Measurements from ENCODE around the gene POLH.

The POLH gene

DNA sequence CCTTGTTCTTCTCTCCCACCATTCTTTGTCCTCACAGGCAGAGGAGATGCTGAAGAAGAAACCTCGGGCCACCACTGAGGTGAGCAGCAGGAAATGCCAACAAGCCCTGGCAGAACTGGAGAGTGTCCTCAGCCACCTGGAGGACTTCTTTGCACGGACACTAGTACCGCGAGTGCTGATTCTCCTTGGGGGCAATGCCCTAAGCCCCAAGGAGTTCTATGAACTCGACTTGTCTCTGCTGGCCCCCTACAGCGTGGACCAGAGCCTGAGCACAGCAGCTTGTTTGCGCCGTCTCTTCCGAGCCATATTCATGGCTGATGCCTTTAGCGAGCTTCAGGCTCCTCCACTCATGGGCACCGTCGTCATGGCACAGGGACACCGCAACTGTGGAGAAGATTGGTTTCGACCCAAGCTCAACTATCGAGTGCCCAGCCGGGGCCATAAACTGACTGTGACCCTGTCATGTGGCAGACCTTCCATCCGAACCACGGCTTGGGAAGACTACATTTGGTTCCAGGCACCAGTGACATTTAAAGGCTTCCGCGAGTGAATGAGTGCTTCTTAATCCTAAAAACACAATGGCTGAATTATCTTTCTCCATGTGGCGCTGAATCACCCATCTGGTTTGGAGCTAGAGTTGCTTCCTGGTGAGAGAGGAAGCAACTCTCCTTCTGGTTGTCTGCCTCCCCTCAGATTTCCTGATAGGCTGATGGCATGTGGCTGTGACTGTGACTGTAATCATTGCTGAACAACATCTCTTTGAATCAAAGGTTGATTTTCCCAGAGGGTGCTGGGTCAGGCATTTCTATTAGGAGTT is 64.2 kb downstream of the POLH start:
- Histone ChIP-seq H3K27ac (ENCODE audit: low read depth, low read length) (no peak overlapping the region), H3K4me2 (ENCODE audit: low read length) (no peak overlapping the region), H3K27me3 (ENCODE audit: control insufficient read depth, low read length) (no peaks in the 10 kb centered on the region), H3F3A (ENCODE audit: control insufficient read depth, insufficient read depth) (peaks cover 10% of the 10 kb centered on the region; the same call in 1 of the 2 replicates), H3K9me3 (ENCODE audit: control insufficient read depth, insufficient read depth, low read length) (no peaks in the 10 kb centered on the region), H3K4me1 (ENCODE audit: control insufficient read depth, low read length) (peaks cover 36% of the 10 kb centered on the region), H3K4me3 (ENCODE audit: low read length) (no peak overlapping the region), H3K79me2 (ENCODE audit: control insufficient read depth, low read length) (peaks cover 64% of the 10 kb centered on the region), H3K9me2 (replicated peaks; ENCODE audit: control insufficient read depth, low read length) (no peaks in the 10 kb centered on the region), H4K20me1 (ENCODE audit: control insufficient read depth, insufficient read depth, low read depth, low read length) (no peaks in the 10 kb centered on the region), H3K36me3 (ENCODE audit: control insufficient read depth, low read length) (peaks cover 62% of the 10 kb centered on the region)
- no peak for TF ChIP-seq EZH2phosphoT487 (IDR thresholded peaks at IDR 0.05; ENCODE audit: borderline replicate concordance, low read length)
- TF ChIP-seq, protein P1, sequence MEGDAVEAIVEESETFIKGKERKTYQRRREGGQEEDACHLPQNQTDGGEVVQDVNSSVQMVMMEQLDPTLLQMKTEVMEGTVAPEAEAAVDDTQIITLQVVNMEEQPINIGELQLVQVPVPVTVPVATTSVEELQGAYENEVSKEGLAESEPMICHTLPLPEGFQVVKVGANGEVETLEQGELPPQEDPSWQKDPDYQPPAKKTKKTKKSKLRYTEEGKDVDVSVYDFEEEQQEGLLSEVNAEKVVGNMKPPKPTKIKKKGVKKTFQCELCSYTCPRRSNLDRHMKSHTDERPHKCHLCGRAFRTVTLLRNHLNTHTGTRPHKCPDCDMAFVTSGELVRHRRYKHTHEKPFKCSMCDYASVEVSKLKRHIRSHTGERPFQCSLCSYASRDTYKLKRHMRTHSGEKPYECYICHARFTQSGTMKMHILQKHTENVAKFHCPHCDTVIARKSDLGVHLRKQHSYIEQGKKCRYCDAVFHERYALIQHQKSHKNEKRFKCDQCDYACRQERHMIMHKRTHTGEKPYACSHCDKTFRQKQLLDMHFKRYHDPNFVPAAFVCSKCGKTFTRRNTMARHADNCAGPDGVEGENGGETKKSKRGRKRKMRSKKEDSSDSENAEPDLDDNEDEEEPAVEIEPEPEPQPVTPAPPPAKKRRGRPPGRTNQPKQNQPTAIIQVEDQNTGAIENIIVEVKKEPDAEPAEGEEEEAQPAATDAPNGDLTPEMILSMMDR (IDR thresholded peaks at IDR 0.05; ENCODE audit: low read depth, low read length, poor library complexity, severe bottlenecking): no peak

DNA sequence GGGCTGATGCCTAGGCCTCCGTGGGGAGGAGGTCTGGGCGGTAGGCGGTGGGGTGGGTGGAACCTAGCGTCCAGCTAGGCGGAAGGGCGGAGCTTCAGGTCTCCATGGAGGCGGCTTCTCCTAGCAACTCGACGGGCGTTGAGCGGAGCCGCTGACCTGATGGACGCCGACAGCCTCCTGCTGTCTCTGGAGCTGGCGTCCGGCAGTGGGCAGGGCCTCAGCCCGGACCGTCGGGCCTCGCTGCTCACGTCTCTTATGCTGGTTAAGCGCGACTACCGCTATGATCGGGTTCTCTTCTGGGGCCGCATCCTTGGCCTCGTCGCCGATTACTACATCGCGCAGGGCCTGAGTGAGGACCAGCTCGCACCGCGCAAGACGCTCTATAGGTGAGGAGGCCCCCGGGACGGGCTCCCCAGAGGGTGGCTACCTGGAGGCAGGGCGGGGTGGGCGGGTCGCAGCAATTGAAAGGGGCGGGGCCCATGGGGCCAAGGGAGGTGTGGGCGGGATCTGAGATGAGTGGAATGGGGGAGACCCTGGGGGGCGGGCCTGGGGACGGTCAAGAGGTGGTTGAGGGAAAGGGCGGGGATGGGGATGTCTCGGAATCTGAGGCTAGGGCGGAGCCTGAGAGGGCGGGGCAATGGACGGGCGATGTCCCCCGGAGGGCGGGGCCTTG is 69.1 kb downstream of the POLH start, which contains the start of gene RSPH9:
Gene RSPH9 (plus strand): TSS at position 97 of the 673 bp plus-strand sequence. CDS start 63 bp downstream, at position 160.
- H3K27me3 ChIP-seq (ENCODE audit: control insufficient read depth, low read length): no peaks in the 10 kb centered on the region
- peaks cover 21% of the 10 kb centered on the region for H3K36me3 ChIP-seq (ENCODE audit: control insufficient read depth, low read length)
- no peaks in the 10 kb centered on the region for H3K9me2 ChIP-seq (replicated peaks; ENCODE audit: control insufficient read depth, low read length)
- H3K27ac ChIP-seq (ENCODE audit: low read depth, low read length): no peak within 1 kb of the TSS
- TF ChIP-seq EZH2phosphoT487 (IDR thresholded peaks at IDR 0.05; ENCODE audit: borderline replicate concordance, low read length): no peak
- TF ChIP-seq, protein P1 (IDR thresholded peaks at IDR 0.05; ENCODE audit: low read depth, low read length, poor library complexity, severe bottlenecking): no peak
- peak within 1 kb of the TSS; percentile 58 for H3K4me2 ChIP-seq (ENCODE audit: low read length)
- peaks cover 8% of the 10 kb centered on the region for H3K4me1 ChIP-seq (ENCODE audit: control insufficient read depth, low read length)
- no peaks in the 10 kb centered on the region for H4K20me1 ChIP-seq (ENCODE audit: control insufficient read depth, insufficient read depth, low read depth, low read length)
- peak within 1 kb of the TSS; percentile 48 for H3K4me3 ChIP-seq (ENCODE audit: low read length)
- no peaks in the 10 kb centered on the region for H3K9me3 ChIP-seq (ENCODE audit: control insufficient read depth, insufficient read depth, low read length)
- peaks cover 10% of the 10 kb centered on the region; the same call in 1 of the 2 replicates for H3F3A ChIP-seq (ENCODE audit: control insufficient read depth, insufficient read depth)
- H3K79me2 ChIP-seq (ENCODE audit: control insufficient read depth, low read length): peaks cover 15% of the 10 kb centered on the region

DNA sequence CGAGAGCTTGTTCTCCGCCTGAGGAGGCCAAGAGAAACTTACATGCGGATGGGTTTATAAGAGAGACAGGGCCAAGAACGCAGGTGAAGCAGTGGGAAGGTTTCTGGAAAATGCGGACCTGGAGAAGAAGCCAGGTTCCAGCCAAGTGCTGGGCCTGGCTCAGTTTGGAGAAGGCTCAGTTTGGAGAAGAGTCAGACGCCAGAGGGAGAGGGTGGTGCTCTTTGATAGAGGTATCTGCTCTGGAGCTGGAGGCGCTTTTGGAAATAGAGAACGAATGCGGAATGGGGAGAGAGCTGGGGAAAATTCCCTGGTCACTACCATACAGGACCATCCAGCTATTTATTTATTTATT is 69.6 kb downstream of the POLH start:
- peaks cover 10% of the 10 kb centered on the region for H3K79me2 ChIP-seq (ENCODE audit: control insufficient read depth, low read length)
- H3K9me2 ChIP-seq (replicated peaks; ENCODE audit: control insufficient read depth, low read length): no peaks in the 10 kb centered on the region
- H3K4me2 ChIP-seq (ENCODE audit: low read length): peak overlapping the region; percentile 58
- H3F3A ChIP-seq (ENCODE audit: control insufficient read depth, insufficient read depth): peaks cover 10% of the 10 kb centered on the region; the same call in 1 of the 2 replicates
- H3K9me3 ChIP-seq (ENCODE audit: control insufficient read depth, insufficient read depth, low read length): no peaks in the 10 kb centered on the region
- TF ChIP-seq, protein P1 (IDR thresholded peaks at IDR 0.05; ENCODE audit: low read depth, low read length, poor library complexity, severe bottlenecking): no peak
- no peak for TF ChIP-seq EZH2phosphoT487 (IDR thresholded peaks at IDR 0.05; ENCODE audit: borderline replicate concordance, low read length)
- peak overlapping the region; percentile 48 for H3K4me3 ChIP-seq (ENCODE audit: low read length)
- no peak overlapping the region for H3K27ac ChIP-seq (ENCODE audit: low read depth, low read length)
- no peaks in the 10 kb centered on the region for H4K20me1 ChIP-seq (ENCODE audit: control insufficient read depth, insufficient read depth, low read depth, low read length)
- H3K4me1 ChIP-seq (ENCODE audit: control insufficient read depth, low read length): peaks cover 8% of the 10 kb centered on the region
- no peaks in the 10 kb centered on the region for H3K27me3 ChIP-seq (ENCODE audit: control insufficient read depth, low read length)
- peaks cover 16% of the 10 kb centered on the region for H3K36me3 ChIP-seq (ENCODE audit: control insufficient read depth, low read length)

Data from DOHH2 (cell line).